Psoas muscle (tissue), 8 donors: Measurements from ENCODE around the gene CD79B. TPM values are rescaled to one million over a fixed set of nuclear protein-coding genes. Genes with fewer than 3 reads are reported as not detected.

Experiments used
- ATAC-seq, 4 donors: fragments of 200-7000 bp; cut with Tn5 transposase; one replicate each; pipeline ENCODE4 v1.9.1; 2020; ENCODE audit warnings: moderate library complexity in 3 of 4, mild to moderate bottlenecking in 2 of 4
- DNase-seq, 2 donors: peaks; one replicate each; pipeline ENCODE4 v3.0.0-alpha.2; 2020
- H3K27ac ChIP-seq: fragments of 200-600 bp; one replicate; pipeline ENCODE4 v1.8.0; 2022
- H3K27me3 ChIP-seq, 3 donors: fragments of 200-600 bp in 1 of 3; one replicate each; pipeline versions ENCODE4 v1.6.1 to v1.8.0; 2013 to 2022; ENCODE audit warnings: low read length in 2 of 3, mild to moderate bottlenecking in 2 of 3, moderate library complexity in 1 of 3; ENCODE audit not compliant: insufficient read depth in 3 of 3
- H3K36me3 ChIP-seq, 2 donors: fragments of 200-600 bp in 1 of 2; one replicate each; pipeline versions ENCODE4 v1.6.1 to v1.8.0; 2013 to 2022; ENCODE audit warnings: low read depth in 1 of 2, mild to moderate bottlenecking in 1 of 2, moderate library complexity in 1 of 2; ENCODE audit not compliant: insufficient read depth in 1 of 2
- H3K4me1 ChIP-seq: fragments of 200-600 bp; one replicate; pipeline ENCODE4 v1.8.0; 2022
- H3K4me3 ChIP-seq: fragments of 200-600 bp; one replicate; pipeline ENCODE4 v1.8.0; 2022; ENCODE audit warnings: mild to moderate bottlenecking
- H3K9me3 ChIP-seq: fragments of 200-600 bp; one replicate; pipeline ENCODE4 v1.8.0; 2022
- WGBS, 3 donors: extraction: QIAGEN DNeasy Blood & Tissue Kit; methylation state at CpG; one replicate each; pipeline versions ENCODE4 v1.1.6 to v1.1.7; 2013; 5-methylcytosine and 5-hydroxymethylcytosine counted together
- intact Hi-C, 2 donors: fragments of 100-400 bp; cut with DNase I; formaldehyde crosslinking; loops; one replicate each; pipeline versions ENCODE4 v1.11.0 to v1.14.2; 2022
- polyA plus RNA-seq, 3 donors: library from polyadenylated mRNA; stranded (reverse); fragments of 200-250 nt; gene quantifications; one replicate each; pipeline ENCODE4 v1.2.3, GENCODE V29; 2013
- total RNA-seq, 4 donors: library from RNA; stranded (reverse); fragmentation: NEBNext Ultra II Directional in 2 of 4; extraction: Animal tissue kit (Norgen Biotek cat#: 25700) in 2 of 4; gene quantifications; one replicate each; pipeline versions ENCODE4 v1.2.1 to v1.2.4, GENCODE V29; 2021 to 2023
- TF ChIP-seq, protein P1 (sequence below): fragments of 200-600 bp; IDR thresholded peaks from one replicate; pipeline ENCODE4 v1.8.0; 2022; ENCODE audit warnings: antibody characterized with exemption
- donor health status: healthy with polysubstance abuse.
- donor health status: DM: no; HTN: no; CAD: no; lungs with moderate emphysema.
- donor health status: Bipolar disorder and iron deficiency.
- donor health status: healthy.
- donor health status: DM: yes; HTN: yes; CAD: no.
- donor health status: DM: no; HTN: no; CAD: no.
- donor health status: DM: no; HTN: no; CAD: no.
- donor health status: DM: yes; HTN: yes; CAD: no.

Gene CD79B
- total and polyA plus RNA-seq, 7 donors = 1.9 to 5.7 (median 3.7) TPM

GRCh38 chr17:63956296-63956920 is 24.3 kb upstream of the CD79B start:
- no peak for DNase-seq
- Histone ChIP-seq H3K4me1 (peaks cover 65% of the 10 kb centered on the region), H3K27me3 (no peaks in the 10 kb centered on the region), H3K4me3 (no peak overlapping the region), H3K27ac (peak overlapping the region; percentile 82), H3K9me3 (no peaks in the 10 kb centered on the region), H3K36me3 (peaks cover 0 to 72% of the 10 kb centered on the region in 2 donors)
- peak in 1 of 4 donors; percentile 9 for ATAC-seq
- 87 to 94% (median 93%) methylated on average over 5 of the region's 5 CpGs for WGBS, 3 donors
- intact Hi-C loops = no loop called here
- TF ChIP-seq, protein P1, sequence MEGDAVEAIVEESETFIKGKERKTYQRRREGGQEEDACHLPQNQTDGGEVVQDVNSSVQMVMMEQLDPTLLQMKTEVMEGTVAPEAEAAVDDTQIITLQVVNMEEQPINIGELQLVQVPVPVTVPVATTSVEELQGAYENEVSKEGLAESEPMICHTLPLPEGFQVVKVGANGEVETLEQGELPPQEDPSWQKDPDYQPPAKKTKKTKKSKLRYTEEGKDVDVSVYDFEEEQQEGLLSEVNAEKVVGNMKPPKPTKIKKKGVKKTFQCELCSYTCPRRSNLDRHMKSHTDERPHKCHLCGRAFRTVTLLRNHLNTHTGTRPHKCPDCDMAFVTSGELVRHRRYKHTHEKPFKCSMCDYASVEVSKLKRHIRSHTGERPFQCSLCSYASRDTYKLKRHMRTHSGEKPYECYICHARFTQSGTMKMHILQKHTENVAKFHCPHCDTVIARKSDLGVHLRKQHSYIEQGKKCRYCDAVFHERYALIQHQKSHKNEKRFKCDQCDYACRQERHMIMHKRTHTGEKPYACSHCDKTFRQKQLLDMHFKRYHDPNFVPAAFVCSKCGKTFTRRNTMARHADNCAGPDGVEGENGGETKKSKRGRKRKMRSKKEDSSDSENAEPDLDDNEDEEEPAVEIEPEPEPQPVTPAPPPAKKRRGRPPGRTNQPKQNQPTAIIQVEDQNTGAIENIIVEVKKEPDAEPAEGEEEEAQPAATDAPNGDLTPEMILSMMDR = no peak

GRCh38 chr17:63955791-63956190 is 23.7 kb upstream of the CD79B start:
- TF ChIP-seq, protein P1 = no peak
- DNase-seq (no peak), ATAC-seq (no peak)
- intact Hi-C loops = loop anchor here in 1 of 2 donors (2.0 kb wide), 1 partner anchor 31 kb away; no protein-coding TSS in a partner anchor
- Histone ChIP-seq H3K36me3 (peaks cover 0 to 78% of the 10 kb centered on the region in 2 donors), H3K27me3 (no peaks in the 10 kb centered on the region), H3K4me1 (peaks cover 71% of the 10 kb centered on the region), H3K27ac (peak overlapping the region; percentile 82), H3K4me3 (no peak overlapping the region), H3K9me3 (no peaks in the 10 kb centered on the region)
- WGBS, 3 donors = 40 to 60% (median 52%) methylated on average over 4 of the region's 4 CpGs

- peak overlapping the region; percentile 82 for H3K27ac ChIP-seq
These were observed 23.1 kb upstream of the CD79B start for GRCh38 chr17:63955232-63955631.

GRCh38 chr17:63954402-63955063 is 22.4 kb upstream of the CD79B start:
- Histone ChIP-seq H3K4me3 (peak overlapping the region; percentile 8), H3K27me3 (no peaks in the 10 kb centered on the region), H3K9me3 (no peaks in the 10 kb centered on the region), H3K36me3 (peaks cover 0 to 80% of the 10 kb centered on the region in 2 donors), H3K27ac (peak overlapping the region; percentile 82), H3K4me1 (peaks cover 71% of the 10 kb centered on the region)
- intact Hi-C loops = loop anchor here (2.0 to 5.0 kb wide), 2 partner anchors 32 to 33 kb away; no protein-coding TSS in a partner anchor
- ATAC-seq = peak; percentile 70 to 79 (median 75)
- TF ChIP-seq, protein P1 = no peak
- WGBS, 3 donors = 25 to 37% (median 31%) methylated on average over 10 to 11 of the region's 11 CpGs
- peak; percentile 58 to 83 for DNase-seq

More at GRCh38 chr17:63955232-63955631, 23.1 kb upstream of the CD79B start:
- intact Hi-C loops = loop anchor here in 1 of 2 donors (2.0 kb wide), 1 partner anchor 32 kb away; no protein-coding TSS in a partner anchor
- DNase-seq (no peak), ATAC-seq (no peak)
- peaks cover 71% of the 10 kb centered on the region for H3K4me1 ChIP-seq
- no peaks in the 10 kb centered on the region for H3K27me3 ChIP-seq
- TF ChIP-seq, protein P1 = no peak
- H3K4me3 ChIP-seq = no peak overlapping the region
- 38 to 71% (median 46%) methylated on average over 11 of the region's 11 CpGs for WGBS, 3 donors
- no peaks in the 10 kb centered on the region for H3K9me3 ChIP-seq
- H3K36me3 ChIP-seq = peaks cover 0 to 81% of the 10 kb centered on the region in 2 donors
